MCF 10A (cell line): ENCODE data around the gene LMLN. TPM values are rescaled to one million over a fixed set of nuclear protein-coding genes. Genes with fewer than 3 reads are reported as not detected.

Experiments used
- BruUV-seq: library from RNA; stranded (reverse); fragments of 400-500 nt; replicated peaks from 2 replicates; lab custom pipeline; 2021; lab: Mats Ljungman, UMichigan
- CTCF ChIA-PET: fragments of 300-600 bp; sonication (Branson Sonifier 250); formaldehyde crosslinking; extraction: SDS; loops from one replicate; lab custom pipeline; 2021; ENCODE audit warnings: antibody characterized with exemption, inconsistent platforms; lab: Yijun Ruan, JAX
- POLR2A ChIA-PET: fragments of 300-600, 350-650 bp; sonication (Branson Sonifier 250); formaldehyde crosslinking; extraction: SDS; loops from one replicate; lab custom pipeline; 2020; ENCODE audit warnings: antibody characterized with exemption, inconsistent platforms; lab: Yijun Ruan, JAX
- DNase-seq: peaks from one replicate; pipeline ENCODE4 v3.0.0-alpha.2; 2018; ENCODE audit not compliant: unreplicated experiment
- H3K27ac Mint-ChIP-seq: one replicate; pipeline ENCODE4 v1.8.0; 2022; ENCODE audit warnings: mild to moderate bottlenecking, low read depth, mixed read lengths; ENCODE audit not compliant: unreplicated experiment
- H3K27me3 Mint-ChIP-seq: one replicate; pipeline ENCODE4 v1.8.0; 2022; ENCODE audit warnings: mixed read lengths; ENCODE audit not compliant: insufficient read depth, unreplicated experiment
- H3K36me3 Mint-ChIP-seq: one replicate; pipeline ENCODE4 v1.8.0; 2022; ENCODE audit warnings: mild to moderate bottlenecking, moderate library complexity, mixed read lengths; ENCODE audit not compliant: insufficient read depth, unreplicated experiment
- H3K4me1 Mint-ChIP-seq: one replicate; pipeline ENCODE4 v1.8.0; 2022; ENCODE audit warnings: mixed read lengths; ENCODE audit not compliant: insufficient read depth, unreplicated experiment
- H3K4me3 Mint-ChIP-seq: one replicate; pipeline ENCODE4 v1.8.0; 2022; ENCODE audit warnings: mild to moderate bottlenecking, moderate library complexity, mixed read lengths; ENCODE audit not compliant: unreplicated experiment
- H3K9me3 Mint-ChIP-seq: one replicate; pipeline ENCODE4 v1.8.0; 2022; ENCODE audit warnings: mixed read lengths; ENCODE audit not compliant: unreplicated experiment
- intact Hi-C: fragments of 100-400 bp; cut with micrococcal nuclease; formaldehyde crosslinking; loops from 2 replicates; pipeline ENCODE4 v1.14.1; 2022
- total RNA-seq: library from RNA; stranded (reverse); gene quantifications from 2 replicates; pipeline ENCODE4 v1.2.3, GENCODE V29; 2022
- TF ChIP-seq, protein P1 (sequence below): fragments of 200-600 bp; IDR thresholded peaks from one replicate; pipeline ENCODE4 v1.8.0; 2022; ENCODE audit warnings: antibody characterized with exemption, mild to moderate bottlenecking; ENCODE audit not compliant: unreplicated experiment

The LMLN gene
- total RNA-seq, 1 experiment from 2014 or later = 8.0 TPM

DNA sequence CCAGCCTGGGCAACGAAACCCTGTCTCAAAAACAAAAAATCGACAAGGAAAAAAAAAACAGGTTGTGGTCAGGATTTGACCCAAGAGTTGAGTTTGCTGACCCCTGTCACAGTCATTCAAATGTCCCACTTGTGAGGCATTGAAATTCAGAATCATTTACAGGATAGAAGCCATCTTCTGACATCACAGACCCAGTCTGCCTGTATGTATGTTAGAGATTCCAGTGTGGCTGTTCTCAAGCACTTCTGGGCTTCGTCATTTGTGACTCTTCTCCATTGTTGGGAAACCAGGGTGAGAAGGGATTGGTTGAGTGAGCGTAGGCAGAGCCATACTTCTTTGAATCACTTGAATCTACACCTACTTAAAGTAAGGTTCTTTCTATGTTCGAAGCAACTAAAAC is 57.1 kb downstream of the LMLN start:
- H3K36me3 Mint-ChIP-seq = no peaks in the 10 kb centered on the region
- DNase-seq = no peak
- H3K9me3 Mint-ChIP-seq = no peaks in the 10 kb centered on the region
- BruUV-seq = no TSS peak
- intact Hi-C loops = no loop called here
- CTCF ChIA-PET = no interaction called here
- no peaks in the 10 kb centered on the region for H3K27me3 Mint-ChIP-seq
- POLR2A ChIA-PET = no interaction called here
- H3K27ac Mint-ChIP-seq = no peak overlapping the region
- TF ChIP-seq, protein P1, sequence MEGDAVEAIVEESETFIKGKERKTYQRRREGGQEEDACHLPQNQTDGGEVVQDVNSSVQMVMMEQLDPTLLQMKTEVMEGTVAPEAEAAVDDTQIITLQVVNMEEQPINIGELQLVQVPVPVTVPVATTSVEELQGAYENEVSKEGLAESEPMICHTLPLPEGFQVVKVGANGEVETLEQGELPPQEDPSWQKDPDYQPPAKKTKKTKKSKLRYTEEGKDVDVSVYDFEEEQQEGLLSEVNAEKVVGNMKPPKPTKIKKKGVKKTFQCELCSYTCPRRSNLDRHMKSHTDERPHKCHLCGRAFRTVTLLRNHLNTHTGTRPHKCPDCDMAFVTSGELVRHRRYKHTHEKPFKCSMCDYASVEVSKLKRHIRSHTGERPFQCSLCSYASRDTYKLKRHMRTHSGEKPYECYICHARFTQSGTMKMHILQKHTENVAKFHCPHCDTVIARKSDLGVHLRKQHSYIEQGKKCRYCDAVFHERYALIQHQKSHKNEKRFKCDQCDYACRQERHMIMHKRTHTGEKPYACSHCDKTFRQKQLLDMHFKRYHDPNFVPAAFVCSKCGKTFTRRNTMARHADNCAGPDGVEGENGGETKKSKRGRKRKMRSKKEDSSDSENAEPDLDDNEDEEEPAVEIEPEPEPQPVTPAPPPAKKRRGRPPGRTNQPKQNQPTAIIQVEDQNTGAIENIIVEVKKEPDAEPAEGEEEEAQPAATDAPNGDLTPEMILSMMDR = no peak
- no peak overlapping the region for H3K4me3 Mint-ChIP-seq
- no peaks in the 10 kb centered on the region for H3K4me1 Mint-ChIP-seq

DNA sequence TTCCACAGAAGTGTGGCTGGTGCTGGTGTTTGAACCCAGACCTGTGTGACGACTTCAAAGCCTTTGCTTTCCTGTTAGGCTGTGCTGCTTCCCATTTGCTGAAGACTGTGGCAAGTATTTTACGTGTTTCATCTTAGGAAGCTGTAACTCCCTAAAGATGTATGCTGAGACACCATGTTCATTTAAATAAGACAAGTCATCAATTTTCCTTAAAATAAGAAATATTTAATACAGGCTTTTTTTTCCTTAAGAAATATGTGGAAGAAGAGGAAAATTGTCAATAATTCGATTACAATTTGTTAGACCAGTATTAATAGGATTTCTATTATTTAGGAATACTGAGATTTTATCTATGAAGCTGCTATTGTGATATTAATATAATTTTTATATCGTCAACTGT is 58.4 kb downstream of the LMLN start:
- H3K4me3 Mint-ChIP-seq = no peak overlapping the region
- ChIA-PET POLR2A (interaction anchor here (0.7 kb wide), 1 partner anchor 74 kb away, joined by 3 read pairs; no protein-coding TSS in a partner anchor), CTCF (no interaction called here)
- intact Hi-C loops = no loop called here
- no peaks in the 10 kb centered on the region for H3K4me1 Mint-ChIP-seq
- H3K27me3 Mint-ChIP-seq = no peaks in the 10 kb centered on the region
- no peaks in the 10 kb centered on the region for H3K9me3 Mint-ChIP-seq
- no peak for DNase-seq
- BruUV-seq = no TSS peak
- TF ChIP-seq, protein P1 = no peak
- H3K27ac Mint-ChIP-seq = no peak overlapping the region
- peaks cover 7% of the 10 kb centered on the region for H3K36me3 Mint-ChIP-seq

DNA sequence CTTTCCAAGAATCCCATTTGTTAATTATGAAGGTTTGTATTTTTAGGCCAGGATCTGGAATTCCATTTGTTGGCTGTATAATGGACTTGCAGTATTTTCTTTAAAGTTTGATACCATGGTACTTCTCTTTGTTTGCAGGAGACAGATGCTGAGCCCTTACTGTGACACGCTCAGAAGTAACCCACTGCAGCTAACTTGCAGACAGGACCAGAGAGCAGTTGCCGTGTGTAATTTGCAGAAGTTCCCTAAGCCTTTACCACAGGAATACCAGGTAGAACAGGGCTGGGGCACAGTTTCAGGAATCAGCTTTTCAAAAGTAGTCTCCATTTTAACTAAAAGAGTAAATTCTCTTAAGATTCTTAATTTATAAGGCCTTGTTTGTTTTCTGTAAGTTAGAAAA is 59.1 kb downstream of the LMLN start:
- peaks cover 8% of the 10 kb centered on the region for H3K36me3 Mint-ChIP-seq
- TF ChIP-seq, protein P1 = no peak
- H3K27ac Mint-ChIP-seq = no peak overlapping the region
- DNase-seq = no peak
- H3K4me1 Mint-ChIP-seq = no peaks in the 10 kb centered on the region
- H3K4me3 Mint-ChIP-seq = no peak overlapping the region
- ChIA-PET POLR2A (interaction anchor here (0.7 to 1.3 kb wide), 2 partner anchors 9 to 75 kb away, joined by 3 read pairs; no protein-coding TSS in a partner anchor), CTCF (interaction anchor here (0.5 kb wide), 1 partner anchor 262 kb away, joined by 3 read pairs; no protein-coding TSS in a partner anchor)
- no TSS peak for BruUV-seq
- H3K27me3 Mint-ChIP-seq = no peaks in the 10 kb centered on the region
- intact Hi-C loops = no loop called here
- H3K9me3 Mint-ChIP-seq = no peaks in the 10 kb centered on the region

DNA sequence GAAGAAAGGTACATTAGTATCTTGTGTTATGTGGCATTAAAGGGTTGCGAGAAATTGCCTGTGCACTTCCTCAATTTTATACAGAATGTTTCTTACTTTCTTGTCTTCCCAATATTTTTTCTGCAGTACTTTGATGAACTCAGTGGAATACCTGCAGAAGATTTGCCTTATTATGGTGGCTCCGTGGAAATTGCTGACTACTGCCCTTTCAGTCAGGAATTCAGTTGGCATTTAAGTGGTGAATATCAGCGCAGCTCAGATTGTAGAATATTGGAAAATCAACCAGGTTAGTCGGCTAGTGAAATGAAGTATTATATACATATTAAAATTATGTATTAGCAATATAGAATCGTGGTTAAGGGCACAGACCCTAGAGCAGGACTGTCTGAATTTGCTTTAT is 61.3 kb downstream of the LMLN start:
- no TSS peak for BruUV-seq
- CTCF ChIA-PET = no interaction called here

More for the DNA sequence above, 61.3 kb downstream of the LMLN start:
- H3K4me3 Mint-ChIP-seq = no peak overlapping the region
- H3K27ac Mint-ChIP-seq = no peak overlapping the region
- no peaks in the 10 kb centered on the region for H3K27me3 Mint-ChIP-seq
- no peaks in the 10 kb centered on the region for H3K9me3 Mint-ChIP-seq
- POLR2A ChIA-PET = interaction anchor here (1.3 kb wide), 1 partner anchor 13 kb away, joined by 5 read pairs; no protein-coding TSS in a partner anchor
- H3K4me1 Mint-ChIP-seq = no peaks in the 10 kb centered on the region
- TF ChIP-seq, protein P1 = no peak
- intact Hi-C loops = no loop called here
- no peak for DNase-seq
- H3K36me3 Mint-ChIP-seq = peaks cover 8% of the 10 kb centered on the region
